CD4-positive, alpha-beta T cell treated with Interleukin-17A for 4 hours (primary cell): Measurements from ENCODE around the gene KAZN.
A peak's percentile ranks its signal among the peaks of the same experiment; 100 is the strongest.

ENCODE experiments used
- DNase-seq: peaks from one replicate; pipeline ENCODE4 v3.0.0-alpha.2; 2020; ENCODE audit warnings: mixed read lengths

KAZN gene

GRCh38 chr1:14924455-14925331 is 326.2 kb downstream of the KAZN start:
- peak; percentile 13 for DNase-seq

- DNase-seq = no peak
Observed at GRCh38 chr1:14925336-14926136, 327.1 kb downstream of the KAZN start.

- no peak for DNase-seq
Observed at GRCh38 chr1:14926229-14926628, 327.7 kb downstream of the KAZN start.

GRCh38 chr1:14926818-14927575 is 328.5 kb downstream of the KAZN start:
- no peak for DNase-seq

GRCh38 chr1:14928412-14928811 is 329.9 kb downstream of the KAZN start:
- no peak for DNase-seq

- no peak for DNase-seq
Observed at GRCh38 chr1:14928886-14929546, 330.5 kb downstream of the KAZN start.

GRCh38 chr1:14929547-14930246 is 331.2 kb downstream of the KAZN start:
- no peak for DNase-seq

GRCh38 chr1:14930247-14930965 is 331.9 kb downstream of the KAZN start:
- no peak for DNase-seq

GRCh38 chr1:14932034-14932638 is 333.7 kb downstream of the KAZN start:
- DNase-seq = no peak

GRCh38 chr1:14934867-14935266 is 336.4 kb downstream of the KAZN start:
- no peak for DNase-seq

GRCh38 chr1:14936815-14937214 is 338.3 kb downstream of the KAZN start:
- DNase-seq = no peak

- no peak for DNase-seq
Observed at GRCh38 chr1:14937288-14937949, 338.9 kb downstream of the KAZN start.

GRCh38 chr1:14939527-14940284 is 341.2 kb downstream of the KAZN start:
- no peak for DNase-seq

GRCh38 chr1:14940285-14940870 is 341.9 kb downstream of the KAZN start:
- no peak for DNase-seq

GRCh38 chr1:14941864-14942263 is 343.4 kb downstream of the KAZN start:
- DNase-seq = no peak

GRCh38 chr1:14944471-14944985 is 346.0 kb downstream of the KAZN start:
- no peak for DNase-seq

GRCh38 chr1:14945132-14946010 is 346.9 kb downstream of the KAZN start:
- no peak for DNase-seq

- DNase-seq = no peak
Observed at GRCh38 chr1:14946011-14946359, 347.5 kb downstream of the KAZN start.
